GM21723 (cell line): ENCODE results near the gene WDFY4.

Experiments
- ATAC-seq: cut with Tn5 transposase; IDR thresholded peaks from one replicate; pipeline ENCODE4 v1.9.1; 2021; ENCODE audit warnings: mild to moderate bottlenecking, moderate library complexity; ENCODE audit not compliant: unreplicated experiment

The WDFY4 gene

GRCh38 chr10:48707472-48707871 is 22.8 kb downstream of the WDFY4 start:
- no peak for ATAC-seq

GRCh38 chr10:48708144-48708543 is 23.5 kb downstream of the WDFY4 start:
- ATAC-seq: no peak

GRCh38 chr10:48710647-48711275 is 26.1 kb downstream of the WDFY4 start:
- no peak for ATAC-seq

- ATAC-seq: no peak
Measured at GRCh38 chr10:48711830-48712229, 27.2 kb downstream of the WDFY4 start.

GRCh38 chr10:48714088-48714487 is 29.4 kb downstream of the WDFY4 start:
- ATAC-seq: no peak

- no peak for ATAC-seq
Measured at GRCh38 chr10:48716416-48716815, 31.7 kb downstream of the WDFY4 start.

- ATAC-seq: no peak
Measured at GRCh38 chr10:48720611-48721010, 35.9 kb downstream of the WDFY4 start.

- no peak for ATAC-seq
Measured at GRCh38 chr10:48722153-48723145, 37.8 kb downstream of the WDFY4 start.

- ATAC-seq: no peak
Measured at GRCh38 chr10:48724127-48724526, 39.5 kb downstream of the WDFY4 start.

GRCh38 chr10:48725708-48726107 is 41.0 kb downstream of the WDFY4 start:
- no peak for ATAC-seq

- no peak for ATAC-seq
Measured at GRCh38 chr10:48727866-48728265, 43.2 kb downstream of the WDFY4 start.

GRCh38 chr10:48729222-48729621 is 44.5 kb downstream of the WDFY4 start:
- no peak for ATAC-seq

GRCh38 chr10:48729941-48730457 is 45.3 kb downstream of the WDFY4 start:
- no peak for ATAC-seq

- no peak for ATAC-seq
Measured at GRCh38 chr10:48731141-48731540, 46.5 kb downstream of the WDFY4 start.

GRCh38 chr10:48731654-48732053 is 47.0 kb downstream of the WDFY4 start:
- no peak for ATAC-seq

- no peak for ATAC-seq
Measured at GRCh38 chr10:48733329-48733728, 48.7 kb downstream of the WDFY4 start.

GRCh38 chr10:48735836-48736390 is 51.2 kb downstream of the WDFY4 start:
- ATAC-seq: no peak

GRCh38 chr10:48736596-48736995 is 51.9 kb downstream of the WDFY4 start:
- ATAC-seq: no peak

GRCh38 chr10:48737886-48738285 is 53.2 kb downstream of the WDFY4 start:
- no peak for ATAC-seq

- ATAC-seq: no peak
Measured at GRCh38 chr10:48739170-48739569, 54.5 kb downstream of the WDFY4 start.

- ATAC-seq: no peak
Measured at GRCh38 chr10:48740015-48740707, 55.5 kb downstream of the WDFY4 start.
